H9 (cell line): ENCODE results near the gene NUDT3. TPM values are rescaled to one million over a fixed set of nuclear protein-coding genes. Genes with fewer than 3 reads are reported as not detected.

Experiments
- DNase-seq: peaks from one replicate; pipeline ENCODE4 v3.0.0-alpha.2; 2017
- H2AFZ ChIP-seq: one replicate; pipeline ENCODE4 v1.6.1; 2013; ENCODE audit warnings: mild to moderate bottlenecking, low read length, control low read depth, moderate library complexity
- H2AK5ac ChIP-seq: 2 replicates; pipeline ENCODE4 v1.6.1; 2013; ENCODE audit warnings: low read length, control low read depth, mixed read lengths; ENCODE audit not compliant: insufficient read length
- H2BK120ac ChIP-seq: one replicate; pipeline ENCODE4 v1.6.1; 2013; ENCODE audit warnings: low read depth, mild to moderate bottlenecking, low read length, control low read depth, inconsistent platforms; ENCODE audit not compliant: poor library complexity, severe bottlenecking
- H2BK12ac ChIP-seq: 2 replicates; pipeline ENCODE4 v1.6.1; 2013; ENCODE audit warnings: low read length, control low read depth, mixed read lengths, low read depth; ENCODE audit not compliant: insufficient read length
- H2BK15ac ChIP-seq: 2 replicates; pipeline ENCODE4 v1.6.1; 2013; ENCODE audit warnings: low read depth, low read length, control low read depth
- H2BK20ac ChIP-seq: one replicate; pipeline ENCODE4 v1.6.1; 2013; ENCODE audit warnings: low read depth, mild to moderate bottlenecking, low read length, control low read depth, inconsistent platforms; ENCODE audit not compliant: poor library complexity, severe bottlenecking
- H2BK5ac ChIP-seq: 2 replicates; pipeline ENCODE4 v1.6.1; 2013; ENCODE audit warnings: low read length, control low read depth, mixed read lengths; ENCODE audit not compliant: insufficient read length
- H3K14ac ChIP-seq: 2 replicates; pipeline ENCODE4 v1.6.1; 2013; ENCODE audit warnings: low read length, control low read depth; ENCODE audit not compliant: insufficient read depth
- H3K18ac ChIP-seq: 2 replicates; pipeline ENCODE4 v1.6.1; 2013; ENCODE audit warnings: low read depth, mild to moderate bottlenecking, mixed read lengths, low read length, control low read depth; ENCODE audit not compliant: insufficient read length
- H3K23ac ChIP-seq: 2 replicates; pipeline ENCODE4 v1.6.1; 2013; ENCODE audit warnings: low read length, control low read depth, mixed read lengths, low read depth; ENCODE audit not compliant: insufficient read length
- H3K23me2 ChIP-seq: 2 replicates; pipeline ENCODE4 v1.6.1; 2013; ENCODE audit warnings: low read depth, mild to moderate bottlenecking, mixed read lengths, low read length, control low read depth; ENCODE audit not compliant: insufficient read length, poor library complexity, severe bottlenecking
- H3K27ac ChIP-seq: 2 replicates; pipeline ENCODE4 v1.5.1; 2013; ENCODE audit warnings: low read length, control low read depth, mixed read lengths, low read depth; ENCODE audit not compliant: insufficient read length
- H3K27me3 ChIP-seq: 2 replicates; pipeline ENCODE4 v1.6.1; 2013; ENCODE audit warnings: low read length, control low read depth, inconsistent platforms; ENCODE audit not compliant: insufficient read depth
- H3K4ac ChIP-seq: 2 replicates; pipeline ENCODE4 v1.6.1; 2013; ENCODE audit warnings: low read depth, mild to moderate bottlenecking, control low read depth, inconsistent platforms, low read length, moderate library complexity
- H3K4me1 ChIP-seq: 2 replicates; pipeline ENCODE4 v1.6.1; 2013; ENCODE audit warnings: low read length, control low read depth, inconsistent platforms; ENCODE audit not compliant: insufficient read depth
- H3K4me2 ChIP-seq: 2 replicates; pipeline ENCODE4 v1.6.1; 2013; ENCODE audit warnings: low read length, control low read depth, mixed read lengths; ENCODE audit not compliant: insufficient read length, insufficient read depth
- H3K56ac ChIP-seq: 2 replicates; pipeline ENCODE4 v1.6.1; 2013; ENCODE audit warnings: low read depth, mild to moderate bottlenecking, mixed read lengths, low read length, control low read depth; ENCODE audit not compliant: insufficient read length
- H3K79me1 ChIP-seq: 2 replicates; pipeline ENCODE4 v1.6.1; 2013; ENCODE audit warnings: low read depth, mild to moderate bottlenecking, moderate library complexity, low read length, control low read depth, inconsistent platforms; ENCODE audit not compliant: insufficient read depth, poor library complexity, severe bottlenecking
- H3K79me2 ChIP-seq: 2 replicates; pipeline ENCODE4 v1.6.1; 2013; ENCODE audit warnings: low read length, control low read depth, inconsistent platforms; ENCODE audit not compliant: insufficient read depth
- H3K9ac ChIP-seq: 2 replicates; pipeline ENCODE4 v1.6.1; 2013; ENCODE audit warnings: low read length, control low read depth, mixed read lengths; ENCODE audit not compliant: insufficient read length; ENCODE audit errors: extremely low read depth
- H3K9me3 ChIP-seq: one replicate; pipeline ENCODE4 v1.6.1; 2013; ENCODE audit warnings: low read depth, low read length, inconsistent platforms; ENCODE audit not compliant: control insufficient read depth
- H3T11ph ChIP-seq: one replicate; pipeline ENCODE4 v1.6.1; 2013; ENCODE audit warnings: mild to moderate bottlenecking, low read length, control low read depth, inconsistent platforms
- H4K20me1 ChIP-seq: one replicate; pipeline ENCODE4 v1.6.1; 2013; ENCODE audit not compliant: control insufficient read depth, insufficient read length, insufficient read depth
- H4K5ac ChIP-seq: 2 replicates; pipeline ENCODE4 v1.6.1; 2013; ENCODE audit warnings: low read depth, mild to moderate bottlenecking, mixed read lengths, low read length, control low read depth; ENCODE audit not compliant: insufficient read length
- H4K8ac ChIP-seq: replicated peaks from 2 replicates; pipeline ENCODE4 v1.6.1; 2013; ENCODE audit warnings: low read length, control low read depth, mixed read lengths, low read depth; ENCODE audit not compliant: insufficient read length
- H4K91ac ChIP-seq: 2 replicates; pipeline ENCODE4 v1.6.1; 2013; ENCODE audit warnings: low read depth, mild to moderate bottlenecking, moderate library complexity, mixed read lengths, low read length, control low read depth; ENCODE audit not compliant: insufficient read length
- H3K27ac Mint-ChIP-seq, 3 experiments: 2 replicates in 2 of 3; 3 replicates in 1 of 3; pipeline ENCODE4 v1.8.0; 2020 to 2021; ENCODE audit warnings: mixed read lengths in 3 of 3, mild to moderate bottlenecking in 1 of 3, moderate library complexity in 1 of 3
- H3K27me3 Mint-ChIP-seq: 2 replicates; pipeline ENCODE4 v1.8.0; 2021; ENCODE audit warnings: low read depth, mild to moderate bottlenecking, moderate library complexity, mixed read lengths
- H3K36me3 Mint-ChIP-seq, 3 experiments: 2 replicates in 2 of 3; 3 replicates in 1 of 3; pipeline ENCODE4 v1.8.0; 2020 to 2021; ENCODE audit warnings: low read depth in 3 of 3, mixed read lengths in 3 of 3; ENCODE audit not compliant: insufficient read depth in 1 of 3
- H3K4me1 Mint-ChIP-seq, 2 experiments: 2 replicates each; pipeline ENCODE4 v1.8.0; 2020; ENCODE audit warnings: mixed read lengths in 2 of 2
- H3K4me3 Mint-ChIP-seq, 2 experiments: 2 replicates in 1 of 2; 3 replicates in 1 of 2; pipeline ENCODE4 v1.8.0; 2020 to 2021; ENCODE audit warnings: mild to moderate bottlenecking in 2 of 2, mixed read lengths in 2 of 2, moderate library complexity in 1 of 2
- H3K9me3 Mint-ChIP-seq, 2 experiments: 2 replicates in 1 of 2; 3 replicates in 1 of 2; pipeline ENCODE4 v1.8.0; 2020; ENCODE audit warnings: mild to moderate bottlenecking in 2 of 2, mixed read lengths in 2 of 2, moderate library complexity in 1 of 2
- CTCF ChIP-seq: fragments of 200-600 bp; sonication (generic); conservative IDR thresholded peaks from 3 replicates; pipeline ENCODE4 v1.8.0; 2021; ENCODE audit warnings: antibody characterized with exemption, mild to moderate bottlenecking
- WGBS: extraction: QIAGEN DNeasy Blood & Tissue Kit; methylation state at CpG from one replicate; pipeline ENCODE4 v1.1.7; 2013; ENCODE audit warnings: missing lambda C conversion rate, low lambda C conversion rate, mixed read lengths; ENCODE audit not compliant: insufficient read length; ENCODE audit errors: extremely low coverage; 5-methylcytosine and 5-hydroxymethylcytosine counted together
- total RNA-seq: library from RNA; stranded (reverse); gene quantifications from 2 replicates; pipeline ENCODE4 v1.2.1, GENCODE V29; 2021

The NUDT3 gene
- total RNA-seq, 1 experiment from 2014 or later = 23.6 TPM

- Histone ChIP-seq H2BK5ac (no peak overlapping the region), H2BK12ac (no peak overlapping the region), H3K9me3 (no peaks in the 10 kb centered on the region), H3K4me2 (no peak overlapping the region), H3K27me3 (no peaks in the 10 kb centered on the region), H3K27ac (no peak overlapping the region), H3T11ph (no peak overlapping the region), H3K4me1 (no peaks in the 10 kb centered on the region), H3K79me2 (no peaks in the 10 kb centered on the region), H2AK5ac (no peak overlapping the region), H3K23me2 (no peaks in the 10 kb centered on the region), H3K79me1 (no peaks in the 10 kb centered on the region), H2BK20ac (no peak overlapping the region), H4K5ac (no peak overlapping the region), H2BK120ac (no peak overlapping the region), H3K9ac (no peak overlapping the region), H3K4ac (no peak overlapping the region), H4K20me1 (no peaks in the 10 kb centered on the region), H4K91ac (no peak overlapping the region), H4K8ac (no peak overlapping the region), H3K14ac (no peak overlapping the region), H2AFZ (no peak overlapping the region), H3K18ac (no peak overlapping the region), H2BK15ac (no peak overlapping the region), H3K56ac (no peak overlapping the region), H3K23ac (no peak overlapping the region)
- Mint-ChIP-seq H3K4me3 (no peak overlapping the region), H3K27ac (no peak overlapping the region), H3K4me1 (peaks cover 5 to 7% of the 10 kb centered on the region in 2 experiments), H3K36me3 (peaks cover 5 to 9% (median 6%) of the 10 kb centered on the region in 3 experiments; a peak in 5 of 7 replicates), H3K9me3 (peaks cover 7 to 11% of the 10 kb centered on the region in 2 experiments), H3K27me3 (no peaks in the 10 kb centered on the region)
- WGBS = no CpG with 5 or more reads among the region's 2 CpGs
- TF ChIP-seq CTCF = no peak
- DNase-seq = no peak
These were observed 124.7 kb downstream of the NUDT3 start for GRCh38 chr6:34267746-34268145.
